Measurements from ENCODE around the gene CCDC50.

CCDC50 gene

GRCh38 chr3:191383124-191383523, 53.9 kb downstream of the CCDC50 start:
- no peak for DNase-seq

- DNase-seq, result no peak
Observed at GRCh38 chr3:191385101-191385500, 55.9 kb downstream of the CCDC50 start.

DNA sequence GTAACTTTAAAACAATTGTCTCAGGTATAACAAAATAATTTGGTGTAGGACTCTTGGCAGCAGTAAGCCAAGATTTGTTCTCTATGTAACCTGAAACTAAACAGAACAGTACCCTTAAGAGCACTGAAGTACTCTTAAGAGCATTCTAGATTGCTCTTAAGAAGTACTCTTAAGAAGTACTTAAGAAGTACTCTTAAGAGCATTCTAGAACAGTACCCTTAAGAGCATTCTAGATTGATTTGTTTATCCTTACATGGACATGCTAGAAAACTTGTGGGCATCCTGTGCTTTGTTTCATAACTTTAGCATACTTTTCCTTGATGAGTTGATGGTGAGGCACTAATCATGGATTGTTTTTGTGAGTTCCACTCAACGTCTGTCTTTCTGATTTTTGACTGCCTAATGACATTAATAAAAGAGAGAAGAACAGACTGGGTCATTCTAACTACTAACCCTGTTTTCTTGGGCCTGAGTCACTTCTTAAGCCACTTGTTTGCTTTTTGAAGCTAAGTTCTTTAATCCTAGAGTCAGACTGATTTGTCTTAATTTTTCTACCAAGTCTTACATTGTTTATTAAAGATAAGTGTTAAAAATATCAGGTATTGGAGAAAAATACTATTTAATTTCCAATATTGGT, 58.4 kb downstream of the CCDC50 start:
- DNase-seq, result no peak

GRCh38 chr3:191388823-191389222, 59.6 kb downstream of the CCDC50 start:
- no peak for DNase-seq

GRCh38 chr3:191390580-191390979, 61.4 kb downstream of the CCDC50 start:
- no peak for DNase-seq

DNA sequence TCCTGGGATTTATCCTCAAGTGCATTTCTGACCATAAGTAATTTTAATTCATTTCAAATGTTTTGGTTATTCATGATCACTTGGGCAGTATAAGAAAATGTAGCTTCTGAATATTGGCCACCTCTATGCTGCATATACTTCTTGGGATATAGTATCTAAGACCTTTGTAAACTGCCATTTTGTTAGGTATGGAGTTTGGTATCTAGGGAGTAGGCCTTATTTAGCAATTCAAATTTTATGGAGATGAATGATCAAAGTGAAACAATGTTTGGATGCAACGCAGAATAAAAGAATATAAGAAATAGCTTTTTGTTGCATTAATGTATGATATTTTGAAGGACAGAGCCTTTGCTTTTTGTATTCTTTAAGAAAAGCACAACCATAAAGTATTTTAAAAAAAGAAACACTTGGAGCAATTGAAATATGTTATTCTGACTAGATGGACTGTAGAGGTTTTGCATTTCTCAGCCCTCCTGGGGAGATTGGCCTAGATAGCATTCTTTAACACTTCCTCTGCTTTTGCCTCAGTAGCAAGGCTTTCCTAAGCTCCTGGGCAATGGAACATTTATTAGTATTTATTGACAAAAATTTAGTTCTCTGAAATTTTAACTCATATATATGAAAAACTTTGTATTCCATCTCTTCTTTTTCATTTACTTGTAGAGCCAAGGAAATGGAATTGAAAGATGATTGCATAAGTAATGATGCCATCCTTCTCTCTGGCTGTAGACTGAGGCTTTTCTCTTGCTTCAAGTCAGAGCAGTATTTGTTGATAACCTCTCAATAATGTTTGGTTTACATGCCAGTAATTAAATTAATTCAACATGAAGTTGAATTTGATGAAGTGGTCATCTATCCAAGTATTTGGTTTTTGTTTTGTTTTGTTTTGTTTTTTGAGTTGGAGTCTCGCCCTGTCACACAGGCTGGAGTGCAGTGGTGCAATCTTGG, 62.9 kb downstream of the CCDC50 start:
- no peak for DNase-seq

DNA sequence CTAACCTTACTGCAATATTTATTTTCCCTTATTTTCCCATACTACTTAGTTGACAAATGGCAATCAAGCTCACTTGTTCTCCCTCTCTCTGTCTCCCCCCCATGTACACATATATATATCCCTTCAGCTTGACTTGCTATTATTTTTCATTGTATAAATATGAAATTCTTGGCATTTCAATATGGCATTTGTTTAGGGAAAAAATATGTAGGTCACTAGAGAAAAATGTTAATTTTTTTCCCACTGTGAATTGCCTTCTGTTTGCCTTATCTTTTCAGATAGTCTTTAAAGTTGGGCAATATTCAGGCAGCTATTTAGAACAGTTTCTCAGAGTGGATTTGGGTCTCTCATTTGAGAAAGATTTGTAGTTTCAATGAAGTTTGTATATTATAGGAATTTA, 64.0 kb downstream of the CCDC50 start:
- DNase-seq, result no peak

DNA sequence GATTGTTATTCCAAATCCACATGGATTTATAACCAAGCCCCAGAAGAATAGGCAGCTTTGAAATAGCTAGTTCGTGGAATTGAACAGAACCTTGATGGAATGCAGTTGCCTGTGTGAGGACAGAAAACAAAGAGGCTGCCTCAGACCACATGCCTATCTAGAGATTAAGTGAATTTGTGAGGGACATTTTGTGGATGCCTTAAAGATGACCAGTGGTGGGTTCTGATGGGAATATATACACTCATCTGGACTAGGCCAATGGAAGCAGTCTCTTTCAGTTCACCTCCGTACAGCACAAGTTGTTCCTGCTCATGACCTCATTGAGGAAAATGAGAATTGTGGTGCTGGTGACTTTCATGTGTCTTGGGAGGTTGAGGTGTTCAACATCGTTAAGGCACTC, 68.6 kb downstream of the CCDC50 start:
- DNase-seq, result no peak

DNA sequence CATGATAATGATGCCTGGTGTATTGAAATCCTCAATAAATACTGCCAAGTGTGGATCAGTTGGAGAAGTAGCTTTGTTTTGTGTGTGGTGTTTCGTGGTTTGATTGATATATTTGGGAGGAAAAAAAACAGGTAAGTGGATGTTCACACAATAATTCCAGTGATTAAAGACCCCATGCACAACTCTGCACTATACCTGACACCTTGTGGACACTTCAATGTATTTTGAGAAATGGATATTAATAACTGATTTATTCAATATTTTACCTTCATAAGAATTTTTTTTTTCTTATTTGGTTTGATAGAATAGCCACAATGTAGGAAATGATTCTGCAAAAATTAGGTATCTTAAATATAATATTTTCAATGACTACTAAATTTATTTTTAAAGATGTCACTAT, 69.4 kb downstream of the CCDC50 start:
- no peak for DNase-seq

DNA sequence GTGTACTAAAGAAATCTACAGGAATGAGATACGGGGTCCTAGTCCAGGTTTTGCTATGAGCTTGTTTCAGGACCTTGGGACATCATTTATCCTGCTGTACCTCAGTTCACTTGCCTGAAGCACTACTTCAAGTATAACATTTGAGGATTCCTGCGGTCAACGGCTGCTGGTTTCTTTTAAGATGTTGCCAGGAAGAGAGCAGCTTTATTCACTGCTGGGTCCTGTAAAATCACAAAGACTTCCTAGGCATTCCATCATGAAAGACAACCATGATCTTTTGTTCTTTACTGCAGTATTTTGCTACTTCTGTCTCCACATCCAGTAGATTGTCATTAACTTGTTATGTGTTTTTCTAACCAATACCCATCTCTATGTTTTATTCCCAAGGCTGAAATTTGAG, 70.7 kb downstream of the CCDC50 start:
- DNase-seq, result no peak

DNA sequence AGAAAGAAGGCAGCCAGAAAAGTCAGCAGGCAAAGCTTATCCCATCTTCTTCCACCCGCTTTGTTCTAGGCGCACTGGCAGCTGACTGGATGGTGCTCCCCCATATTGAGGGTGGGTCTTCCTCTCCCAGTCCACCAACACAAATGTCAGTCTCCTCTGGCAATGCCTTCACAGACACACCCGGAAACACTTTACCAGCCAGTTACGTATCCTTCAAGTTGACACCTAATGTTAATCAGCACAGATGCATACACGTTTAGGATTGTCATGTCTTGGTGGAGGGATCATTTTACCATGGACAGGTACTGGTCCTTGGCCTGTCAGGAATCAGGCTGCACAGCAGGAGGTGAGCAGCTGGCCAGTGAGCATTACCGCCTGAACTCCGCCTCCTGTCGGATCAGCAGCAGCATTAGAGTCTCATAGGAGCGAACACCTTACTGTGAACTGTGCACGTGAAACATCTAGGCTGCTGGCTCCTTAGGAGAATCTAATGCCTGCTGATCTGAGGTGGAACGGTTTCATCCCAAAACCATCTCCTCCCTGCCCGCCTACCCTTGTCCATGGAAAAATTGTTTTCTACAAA, 72.7 kb downstream of the CCDC50 start:
- no peak for DNase-seq

- DNase-seq, result no peak
Observed at GRCh38 chr3:191409791-191410359, 80.7 kb downstream of the CCDC50 start.

DNA sequence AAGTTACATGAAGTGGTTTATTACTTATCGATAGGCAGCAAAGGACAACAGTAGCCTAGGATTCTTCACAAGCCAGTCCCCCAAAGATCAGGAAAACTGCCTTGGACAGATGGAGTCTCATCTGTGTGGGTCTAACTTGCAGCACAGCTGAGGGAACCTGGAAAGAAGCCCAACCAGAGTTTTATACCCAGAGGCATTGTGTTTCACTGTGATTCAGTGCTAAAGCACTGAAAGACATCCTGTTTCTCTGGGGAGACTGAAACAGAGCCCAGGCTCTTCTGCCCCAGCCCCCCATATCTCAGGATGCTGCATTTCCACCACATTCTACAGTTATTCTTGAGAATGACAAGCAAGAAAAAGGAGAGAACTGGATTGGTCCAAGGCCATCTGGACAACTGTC, 83.6 kb downstream of the CCDC50 start:
- no peak for DNase-seq

DNA sequence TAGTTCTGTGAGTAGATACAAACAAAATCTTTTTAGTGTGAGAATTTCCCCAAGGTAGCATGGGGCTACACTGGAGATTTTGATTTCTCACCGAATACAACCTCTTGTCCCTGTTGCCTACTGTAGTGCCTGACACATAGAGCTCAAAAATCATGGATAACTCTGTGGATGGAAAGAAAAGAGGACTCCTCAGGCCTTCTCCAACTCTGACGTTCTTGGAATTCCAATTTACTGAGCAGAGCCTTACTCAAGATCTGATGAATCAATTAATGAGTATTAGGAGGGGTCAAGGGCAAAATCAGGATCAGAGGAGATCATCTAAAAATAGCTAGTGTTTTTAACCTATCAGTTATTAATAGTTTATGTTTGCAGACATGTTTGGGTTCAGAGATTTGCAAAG, 85.1 kb downstream of the CCDC50 start:
- no peak for DNase-seq

GRCh38 chr3:191414732-191415131, 85.5 kb downstream of the CCDC50 start:
- DNase-seq, result no peak

DNA sequence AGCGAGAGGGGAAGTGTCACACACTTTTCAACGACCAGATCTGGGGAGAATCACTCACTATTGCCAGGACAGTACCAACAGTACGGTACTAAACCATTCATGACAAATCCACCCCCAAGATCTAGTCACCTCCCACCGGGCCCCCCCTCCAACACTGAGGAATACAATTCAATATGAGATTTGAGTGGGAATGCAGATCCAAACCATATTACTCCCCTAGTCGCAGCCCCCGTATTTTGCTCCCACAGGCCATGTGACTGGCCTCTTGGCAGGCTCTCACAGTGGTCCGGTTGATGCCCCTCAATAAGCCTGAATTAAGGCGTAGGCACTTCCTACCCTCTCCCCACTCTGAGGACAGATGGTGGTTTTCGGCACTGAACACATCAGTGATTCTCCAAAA, 86.4 kb downstream of the CCDC50 start:
- DNase-seq, result no peak

DNA sequence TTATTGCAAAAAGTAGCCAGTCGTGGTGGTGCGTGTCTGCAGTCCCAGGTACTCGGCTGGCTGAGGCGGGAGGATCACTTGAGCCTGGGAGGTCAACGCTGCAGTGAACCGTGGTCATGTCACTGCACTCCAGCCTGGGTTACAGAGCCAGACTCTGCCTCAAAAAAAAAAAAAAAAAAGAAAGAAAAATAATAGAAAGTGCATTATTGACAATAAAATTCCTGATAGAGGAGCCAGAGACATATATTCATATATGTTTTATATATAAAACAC, 88.2 kb downstream of the CCDC50 start:
- no peak for DNase-seq

DNA sequence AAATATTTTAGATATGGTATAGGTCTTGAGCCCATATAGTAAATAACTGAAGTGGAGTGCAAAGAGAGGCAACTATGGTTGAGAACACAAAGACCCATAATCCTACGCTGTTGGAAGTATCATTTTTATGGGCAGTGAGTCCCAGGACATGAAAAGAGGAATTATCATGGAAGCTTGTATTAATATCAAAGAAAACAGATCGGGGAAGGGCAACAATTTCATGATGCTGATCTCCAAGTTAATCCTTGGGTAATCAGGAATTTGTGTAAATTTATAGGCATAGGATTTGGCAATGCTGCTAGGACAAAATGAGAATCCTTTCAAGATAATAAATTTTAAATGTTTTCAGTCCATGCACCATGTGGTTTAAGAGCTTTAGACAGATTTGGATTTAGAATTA, 91.6 kb downstream of the CCDC50 start:
- no peak for DNase-seq

DNA sequence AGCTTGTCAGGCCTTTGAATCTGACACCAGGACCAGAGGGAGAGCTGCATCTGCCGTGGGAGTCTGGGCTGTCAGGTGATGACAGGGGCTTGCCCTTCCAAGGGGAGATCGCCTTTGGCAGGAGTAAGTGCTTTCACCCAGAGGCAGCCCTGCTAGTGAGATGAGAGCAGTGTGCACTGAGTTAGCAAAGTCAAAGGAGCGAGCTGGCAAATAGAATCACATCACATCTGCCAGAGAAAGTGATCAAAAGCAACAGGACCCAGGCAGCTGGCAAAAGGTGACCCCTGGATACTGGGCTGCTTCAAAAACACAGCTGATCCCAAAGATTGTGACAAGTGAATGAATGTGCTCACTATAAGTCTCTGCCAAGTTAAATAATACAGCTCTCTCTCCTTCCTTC, 95.7 kb downstream of the CCDC50 start:
- DNase-seq, result no peak

DNA sequence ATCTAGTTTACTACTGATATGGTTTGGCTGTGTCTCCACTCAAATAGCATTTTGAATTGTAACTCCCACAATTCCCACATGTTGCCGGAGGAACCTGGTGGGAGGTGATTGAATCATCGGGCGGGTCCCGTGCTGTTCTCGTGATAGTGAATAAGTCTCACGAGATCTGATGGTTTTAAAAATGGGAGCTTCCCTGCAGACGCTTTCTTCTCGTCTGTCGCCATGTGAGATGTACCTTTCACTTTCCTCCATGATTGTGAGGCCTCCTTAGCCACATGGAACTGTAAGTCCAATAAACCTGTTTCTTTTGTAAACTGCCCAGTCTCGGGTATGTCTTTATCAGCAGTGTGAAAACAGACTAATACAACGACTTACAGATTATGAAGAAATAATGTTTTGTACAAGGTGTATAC, 96.1 kb downstream of the CCDC50 start:
- no peak for DNase-seq

- DNase-seq, result no peak
Observed at GRCh38 chr3:191426311-191426710, 97.1 kb downstream of the CCDC50 start.

GRCh38 chr3:191428177-191428576, 99.0 kb downstream of the CCDC50 start:
- DNase-seq, result no peak

- DNase-seq, result no peak
Observed at GRCh38 chr3:191430103-191430502, 100.9 kb downstream of the CCDC50 start.
